Activated naive CD4-positive, alpha-beta T cell treated with anti-CD3 and anti-CD28 coated beads, Interleukin-2, amount 50 U/mL, for 24 hours (primary cell): ENCODE results near the gene NELL2.
"Not testable (repeated sequence)": the region's sequence is repeated elsewhere in the genome, so short reads cannot be mapped to it uniquely, and the experiment has no call there.

Experiments used
- H3K27ac Mint-ChIP-seq: one replicate; pipeline ENCODE4 v1.8.0; 2021; ENCODE audit warnings: mild to moderate bottlenecking, mixed read lengths
- H3K27me3 Mint-ChIP-seq: one replicate; pipeline ENCODE4 v1.8.0; 2021; ENCODE audit warnings: mixed read lengths
- H3K36me3 Mint-ChIP-seq: one replicate; pipeline ENCODE4 v1.8.0; 2021; ENCODE audit warnings: mixed read lengths
- H3K4me1 Mint-ChIP-seq: one replicate; pipeline ENCODE4 v1.8.0; 2021; ENCODE audit warnings: mixed read lengths
- H3K4me3 Mint-ChIP-seq: one replicate; pipeline ENCODE4 v1.8.0; 2021; ENCODE audit warnings: mild to moderate bottlenecking, mixed read lengths
- H3K9me3 Mint-ChIP-seq: one replicate; pipeline ENCODE4 v1.8.0; 2021; ENCODE audit warnings: mixed read lengths

NELL2 gene

GRCh38 chr12:44703182-44703910 lies 172.8 kb downstream of the NELL2 start:
- no peaks in the 10 kb centered on the region for H3K27me3 Mint-ChIP-seq
- peaks cover 27% of the 10 kb centered on the region for H3K36me3 Mint-ChIP-seq
- H3K4me3 Mint-ChIP-seq: no peak overlapping the region
- no peaks in the 10 kb centered on the region for H3K9me3 Mint-ChIP-seq
- H3K4me1 Mint-ChIP-seq: peaks cover 12% of the 10 kb centered on the region
- H3K27ac Mint-ChIP-seq: no peak overlapping the region

GRCh38 chr12:44697511-44697910 lies 178.6 kb downstream of the NELL2 start:
- Mint-ChIP-seq H3K27me3 (no peaks in the 10 kb centered on the region), H3K27ac (no peak overlapping the region), H3K36me3 (peaks cover 39% of the 10 kb centered on the region)

GRCh38 chr12:44696542-44696941 lies 179.6 kb downstream of the NELL2 start:
- H3K27me3 Mint-ChIP-seq: no peaks in the 10 kb centered on the region
- H3K9me3 Mint-ChIP-seq: peaks cover 10% of the 10 kb centered on the region
- no peak overlapping the region for H3K27ac Mint-ChIP-seq
- peaks cover 36% of the 10 kb centered on the region for H3K36me3 Mint-ChIP-seq
- no peak overlapping the region for H3K4me3 Mint-ChIP-seq
- H3K4me1 Mint-ChIP-seq: peaks cover 32% of the 10 kb centered on the region

More at GRCh38 chr12:44697511-44697910, 178.6 kb downstream of the NELL2 start:
- no peak overlapping the region for H3K4me3 Mint-ChIP-seq
- H3K4me1 Mint-ChIP-seq: peaks cover 31% of the 10 kb centered on the region
- peaks cover 2% of the 10 kb centered on the region for H3K9me3 Mint-ChIP-seq

- H3K4me3 Mint-ChIP-seq: no peak overlapping the region
- peak overlapping the region; percentile 57 for H3K27ac Mint-ChIP-seq
- H3K36me3 Mint-ChIP-seq: peaks cover 34% of the 10 kb centered on the region
- peaks cover 28% of the 10 kb centered on the region for H3K4me1 Mint-ChIP-seq
- no peaks in the 10 kb centered on the region for H3K27me3 Mint-ChIP-seq
- peaks cover 14% of the 10 kb centered on the region for H3K9me3 Mint-ChIP-seq
These were observed 182.1 kb downstream of the NELL2 start for GRCh38 chr12:44694017-44694416.

- Mint-ChIP-seq H3K4me3 (no peak overlapping the region), H3K4me1 (peaks cover 20% of the 10 kb centered on the region), H3K9me3 (peaks cover 14% of the 10 kb centered on the region), H3K27ac (no peak overlapping the region), H3K36me3 (peaks cover 35% of the 10 kb centered on the region), H3K27me3 (no peaks in the 10 kb centered on the region)
These were observed 186.5 kb downstream of the NELL2 start for GRCh38 chr12:44689587-44689986.

- H3K36me3 Mint-ChIP-seq: peaks cover 34% of the 10 kb centered on the region
- not testable (repeated sequence) for H3K27ac Mint-ChIP-seq, H3K27me3 Mint-ChIP-seq, H3K9me3 Mint-ChIP-seq, H3K4me3 Mint-ChIP-seq
- H3K4me1 Mint-ChIP-seq: peaks cover 11% of the 10 kb centered on the region
These were observed 189.2 kb downstream of the NELL2 start for GRCh38 chr12:44686821-44687432.

- Mint-ChIP-seq H3K9me3 (peaks cover 4% of the 10 kb centered on the region), H3K4me3 (no peak overlapping the region), H3K27ac (no peak overlapping the region), H3K4me1 (no peaks in the 10 kb centered on the region), H3K36me3 (peaks cover 15% of the 10 kb centered on the region), H3K27me3 (no peaks in the 10 kb centered on the region)
These were observed 198.4 kb downstream of the NELL2 start for GRCh38 chr12:44677724-44678123.

GRCh38 chr12:44674875-44675274 lies 201.2 kb downstream of the NELL2 start:
- Mint-ChIP-seq H3K4me1 (peaks cover 6% of the 10 kb centered on the region), H3K9me3 (peaks cover 22% of the 10 kb centered on the region), H3K36me3 (peaks cover 37% of the 10 kb centered on the region), H3K27ac (no peak overlapping the region), H3K27me3 (no peaks in the 10 kb centered on the region), H3K4me3 (no peak overlapping the region)

- Mint-ChIP-seq H3K4me3 (no peak overlapping the region), H3K9me3 (peaks cover 29% of the 10 kb centered on the region), H3K27me3 (no peaks in the 10 kb centered on the region), H3K27ac (no peak overlapping the region), H3K4me1 (peaks cover 15% of the 10 kb centered on the region), H3K36me3 (peaks cover 47% of the 10 kb centered on the region)
These were observed 202.3 kb downstream of the NELL2 start for GRCh38 chr12:44673811-44674210.

GRCh38 chr12:44672042-44672441 lies 204.1 kb downstream of the NELL2 start:
- Mint-ChIP-seq H3K4me3 (no peak overlapping the region), H3K9me3 (peaks cover 29% of the 10 kb centered on the region), H3K36me3 (peaks cover 50% of the 10 kb centered on the region), H3K27ac (no peak overlapping the region), H3K27me3 (no peaks in the 10 kb centered on the region), H3K4me1 (peaks cover 18% of the 10 kb centered on the region)

GRCh38 chr12:44668443-44668842 lies 207.7 kb downstream of the NELL2 start:
- Mint-ChIP-seq H3K4me1 (peaks cover 21% of the 10 kb centered on the region), H3K27ac (no peak overlapping the region), H3K9me3 (peaks cover 29% of the 10 kb centered on the region), H3K4me3 (no peak overlapping the region), H3K27me3 (no peaks in the 10 kb centered on the region), H3K36me3 (peaks cover 50% of the 10 kb centered on the region)

GRCh38 chr12:44667461-44667860 lies 208.7 kb downstream of the NELL2 start:
- Mint-ChIP-seq H3K27me3 (no peaks in the 10 kb centered on the region), H3K36me3 (peaks cover 46% of the 10 kb centered on the region), H3K9me3 (peaks cover 23% of the 10 kb centered on the region), H3K27ac (peak overlapping the region; percentile 20), H3K4me3 (no peak overlapping the region), H3K4me1 (peaks cover 24% of the 10 kb centered on the region)

- no peak overlapping the region for H3K4me3 Mint-ChIP-seq
- peaks cover 26% of the 10 kb centered on the region for H3K36me3 Mint-ChIP-seq
- H3K27me3 Mint-ChIP-seq: no peaks in the 10 kb centered on the region
- H3K9me3 Mint-ChIP-seq: no peaks in the 10 kb centered on the region
- peaks cover 12% of the 10 kb centered on the region for H3K4me1 Mint-ChIP-seq
- H3K27ac Mint-ChIP-seq: no peak overlapping the region
These were observed 212.8 kb downstream of the NELL2 start for GRCh38 chr12:44663291-44663690.

GRCh38 chr12:44655846-44656245 lies 220.3 kb downstream of the NELL2 start:
- Mint-ChIP-seq H3K36me3 (peaks cover 16% of the 10 kb centered on the region), H3K4me1 (peaks cover 27% of the 10 kb centered on the region), H3K9me3 (no peaks in the 10 kb centered on the region), H3K27me3 (no peaks in the 10 kb centered on the region), H3K27ac (no peak overlapping the region), H3K4me3 (no peak overlapping the region)

GRCh38 chr12:44654646-44655639 lies 221.2 kb downstream of the NELL2 start:
- peaks cover 15% of the 10 kb centered on the region for H3K36me3 Mint-ChIP-seq
- no peaks in the 10 kb centered on the region for H3K27me3 Mint-ChIP-seq
- no peak overlapping the region for H3K27ac Mint-ChIP-seq
- H3K9me3 Mint-ChIP-seq: no peaks in the 10 kb centered on the region
- no peak overlapping the region for H3K4me3 Mint-ChIP-seq
- H3K4me1 Mint-ChIP-seq: peaks cover 27% of the 10 kb centered on the region
